K562 (cell line): ENCODE data around the gene NRF1. TPM values are rescaled to one million over a fixed set of nuclear protein-coding genes. Genes with fewer than 3 reads are reported as not detected.

Experiments
- CAMTA2 ChIP-seq: fragments of 250-450 bp; sonication (Bioruptor Pico); conservative IDR thresholded peaks from 2 replicates; pipeline ENCODE4 v1.5.1; 2022
- CTCF ChIP-seq, 3 experiments: IDR thresholded peaks in 2 of 3; conservative IDR thresholded peaks in 1 of 3; 2 replicates each; pipeline ENCODE4 v1.5.1; 2011 to 2012; ENCODE audit warnings: low read length in 3 of 3, mild to moderate bottlenecking in 3 of 3, control low read depth in 2 of 3, improper control_type of control experiment in 1 of 3, inconsistent platforms in 1 of 3, low read depth in 1 of 3, mixed read lengths in 1 of 3, moderate library complexity in 1 of 3; ENCODE audit not compliant: insufficient read depth in 2 of 3
- ELK1 ChIP-seq: sonication (generic); formaldehyde crosslinking; IDR thresholded peaks from 2 replicates; pipeline ENCODE4 v1.8.1; 2022; ENCODE audit warnings: missing genetic modification reagents
- NCOA6 ChIP-seq: fragments of 450-650 bp; IDR thresholded peaks from 2 replicates; pipeline ENCODE4 v1.6.1; 2017; ENCODE audit warnings: mild to moderate bottlenecking
- NEUROD1 ChIP-seq: fragments of 150-350 bp; IDR thresholded peaks from 2 replicates; pipeline ENCODE4 v1.6.1; 2014; ENCODE audit warnings: borderline replicate concordance, low read length, low read depth; ENCODE audit not compliant: partially characterized antibody
- PTRF ChIP-seq: fragments of 450-650 bp; IDR thresholded peaks from 2 replicates; pipeline ENCODE4 v1.6.1; 2016; ENCODE audit warnings: mild to moderate bottlenecking, missing genetic modification characterization, missing compliant biosample characterization
- RB1 ChIP-seq: fragments of 450-650 bp; IDR thresholded peaks from 2 replicates; pipeline ENCODE4 v1.6.1; 2017; ENCODE audit warnings: low read depth, mild to moderate bottlenecking
- RCOR1 ChIP-seq, 2 experiments: IDR thresholded peaks; 2 replicates each; pipeline ENCODE4 v1.6.1; 2012; ENCODE audit warnings: low read depth in 2 of 2, low read length in 2 of 2, borderline replicate concordance in 1 of 2, improper control_type of control experiment in 1 of 2
- SIN3A ChIP-seq, 2 experiments: fragments of 150-350 bp in 1 of 2; IDR thresholded peaks; 2 replicates each; pipeline ENCODE4 v1.6.1; 2011 to 2016; ENCODE audit warnings: borderline replicate concordance in 2 of 2, low read depth in 2 of 2, low read length in 2 of 2, mild to moderate bottlenecking in 2 of 2, moderate library complexity in 2 of 2; ENCODE audit not compliant: control insufficient read depth in 1 of 2
- ZBTB49 ChIP-seq: sonication (generic); formaldehyde crosslinking; IDR thresholded peaks from 2 replicates; pipeline ENCODE4 v1.8.0; 2022; ENCODE audit warnings: missing genetic modification reagents, mild to moderate bottlenecking, borderline replicate concordance
- ZNF324 ChIP-seq: fragments of 250-450 bp; sonication (Bioruptor Pico); IDR thresholded peaks from 2 replicates; pipeline ENCODE4 v1.4.0; 2020; ENCODE audit warnings: mild to moderate bottlenecking
- ZNF551 ChIP-seq: fragments of 250-450 bp; sonication (Bioruptor Pico); IDR thresholded peaks from 2 replicates; pipeline ENCODE4 v1.5.0; 2021; ENCODE audit warnings: mild to moderate bottlenecking, moderate library complexity
- ZNF740 ChIP-seq, 3 experiments: fragments of 200-800 bp in 1 of 3; sonication (Bioruptor generic) in 1 of 3; sonication (generic) in 1 of 3; formaldehyde crosslinking in 1 of 3; IDR thresholded peaks; 2 replicates each; pipeline versions ENCODE4 v1.6.1 to v1.8.0; 2016 to 2022; ENCODE audit warnings: mild to moderate bottlenecking in 2 of 3, missing compliant biosample characterization in 2 of 3, missing genetic modification characterization in 2 of 3, missing genetic modification reagents in 1 of 3
- polyA plus RNA-seq, 8 experiments: library from polyadenylated mRNA; depleted of rRNA in 4 of 8; stranded (reverse) in 5 of 8; unstranded in 3 of 8; fragments of >200 nt; fragmentation: Nextera tagmentation in 2 of 8; fragmentation: Illumina TruSeq in 1 of 8; extraction: Ambion mirVana in 2 of 8; extraction: Trizol in 1 of 8; gene quantifications; 2 replicates each; pipeline versions ENCODE4 v1.2.1 to v1.2.3, GENCODE V29; 2011 to 2014; ENCODE audit warnings: inconsistent platforms in 1 of 8, missing spikeins in 1 of 8
- total RNA-seq, 7 experiments: library from RNA; depleted of rRNA in 6 of 7; stranded (reverse); fragments of >200 nt in 6 of 7; fragmentation: Illumina TruSeq in 2 of 7; extraction: Trizol in 2 of 7; gene quantifications; 2 replicates each; pipeline versions ENCODE4 v1.2.1 to v1.2.3, GENCODE V29; 2011 to 2021; ENCODE audit warnings: low replicate concordance in 1 of 7

The NRF1 gene
- total and polyA plus RNA-seq, 9 of the 15 experiments (the other 6 are each of a cell fraction or from before 2014, with no cell fraction given) = 8.6 to 28.8 (median 20.3) TPM

GRCh38 chr7:129780974-129781927 lies 169.7 kb downstream of the NRF1 start (continued):
- TF ChIP-seq ZNF740 (CRISPR knock-in tag; IDR thresholded peaks at IDR 0.05) (peak; percentile 66), ZNF740 (tag; IDR thresholded peaks at IDR 0.05) (no peak), CAMTA2 (CRISPR knock-in tag) (no peak), RCOR1 (IDR thresholded peaks at IDR 0.05; ENCODE audit: borderline replicate concordance in 1 of 2, low read depth in 2 of 2, low read length in 2 of 2) (0 out of 4 replicates have a peak, but pooled peaks of 1 of the 2 experiments have one; percentile 7), RB1 (0 out of 2 replicates have a peak, but pooled peaks have one; percentile 5), ZBTB49 (CRISPR knock-in tag) (0 out of 2 replicates have a peak, but pooled peaks have one; percentile 2), ZNF551 (CRISPR knock-in tag) (no peak), ELK1 (CRISPR knock-in tag) (0 out of 2 replicates have a peak, but pooled peaks have one; percentile 61), ZNF324 (CRISPR knock-in tag) (no peak), SIN3A (IDR thresholded peaks at IDR 0.05; ENCODE audit: borderline replicate concordance in 2 of 2, control insufficient read depth in 1 of 2, low read depth in 2 of 2, low read length in 2 of 2) (0 out of 4 replicates have a peak, but pooled peaks of 1 of the 2 experiments have one; percentile 18), NEUROD1 (peak; percentile 27), PTRF (tag) (no peak), CTCF (IDR thresholded peaks at IDR 0.05 in 2 of 3, conservative IDR thresholded peaks at IDR 0.05 in 1 of 3; ENCODE audit: insufficient read depth in 2 of 3, low read depth in 1 of 3, low read length in 3 of 3) (0 out of 6 replicates have a peak, but pooled peaks of 1 of the 3 experiments have one; percentile 2), NCOA6 (0 out of 2 replicates have a peak, but pooled peaks have one; percentile 18)
